Fibroblast of skin of abdomen (primary cell): ENCODE results near the gene PTPN11.
"Not testable (repeated sequence)": the region's sequence is repeated elsewhere in the genome, so short reads cannot be mapped to it uniquely, and the experiment has no call there.

Experiments
- DNase-seq: peaks from one replicate; pipeline ENCODE4 v3.0.0-alpha.2; 2013

PTPN11 gene

DNA sequence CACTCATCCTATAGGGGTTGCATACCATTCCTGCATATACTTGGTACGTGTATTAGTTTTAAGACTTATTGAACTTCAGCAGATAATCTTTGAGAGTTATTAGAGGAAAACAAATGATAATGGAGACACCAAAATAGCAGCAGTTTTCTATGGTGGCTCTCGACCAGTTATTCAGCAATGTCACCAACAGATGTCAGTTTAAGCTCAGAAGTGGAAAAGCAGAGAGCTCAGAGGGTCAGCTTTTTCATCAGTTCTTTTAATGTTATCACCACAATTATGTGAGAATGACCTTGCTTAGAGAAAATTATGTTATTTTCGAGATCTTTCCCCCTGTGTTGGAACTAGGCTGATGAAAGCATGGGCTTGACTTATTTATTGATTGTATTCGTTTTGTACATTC is 32.0 kb downstream of the PTPN11 start:
- no peak for DNase-seq

DNA sequence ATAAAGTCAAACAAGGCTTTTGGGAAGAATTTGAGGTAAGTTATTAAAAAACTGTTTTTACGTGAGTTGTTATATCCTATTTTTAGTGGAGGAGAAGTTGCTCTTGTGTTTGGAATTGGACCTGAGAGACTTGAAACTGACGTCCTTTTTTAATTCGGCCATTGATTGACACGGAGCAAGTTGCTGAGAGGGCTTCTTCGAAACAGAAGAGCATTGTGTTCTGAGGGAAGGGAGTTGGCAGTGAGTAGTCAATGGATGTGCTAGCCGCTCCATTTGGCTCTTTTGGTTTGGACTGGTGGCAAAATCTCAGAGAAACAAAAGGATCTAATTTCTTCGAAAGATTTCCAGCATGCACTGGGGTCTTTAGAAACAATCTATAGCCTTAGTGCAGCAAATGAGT is 37.3 kb downstream of the PTPN11 start:
- DNase-seq = no peak

DNA sequence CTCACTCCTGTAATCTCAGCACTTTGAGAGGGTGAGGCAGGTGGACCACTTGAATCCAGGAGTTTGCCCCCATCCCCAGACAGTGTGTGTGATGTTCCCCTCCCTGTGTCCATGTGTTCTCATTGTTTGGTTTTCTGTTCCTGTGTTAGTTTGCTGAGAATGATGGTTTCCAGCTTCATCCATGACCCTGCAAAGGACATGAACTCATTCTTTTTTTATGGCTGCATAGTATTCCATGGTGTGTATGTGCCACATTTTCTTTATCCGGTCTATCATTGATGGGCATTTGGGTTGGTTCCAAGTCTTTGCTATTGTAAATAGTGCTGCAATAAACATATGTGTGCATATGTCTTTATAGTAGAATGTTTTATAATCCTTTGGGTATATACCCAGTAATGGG is 38.4 kb downstream of the PTPN11 start:
- not testable (repeated sequence) for DNase-seq

DNA sequence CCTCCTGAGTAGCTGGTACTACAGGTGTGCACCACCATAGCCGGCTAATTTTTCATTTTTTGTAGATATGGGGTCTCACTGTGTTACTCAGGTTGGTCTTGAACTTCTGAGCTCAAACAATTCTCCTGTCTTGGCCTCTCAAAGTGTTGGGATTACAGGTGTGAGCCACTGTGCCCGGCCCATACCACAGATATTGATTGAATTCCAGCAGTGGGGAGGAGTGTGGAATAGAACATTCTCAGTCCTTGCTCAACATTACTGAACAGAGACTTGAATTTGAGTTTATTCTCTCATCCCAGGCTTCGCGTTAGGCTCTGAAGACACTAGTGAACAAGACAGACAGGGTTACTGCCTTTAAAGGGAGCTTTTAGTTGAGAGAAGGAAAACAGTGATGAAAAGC is 39.6 kb downstream of the PTPN11 start:
- no peak for DNase-seq

- DNase-seq = no peak
These were observed 40.0 kb downstream of the PTPN11 start for GRCh38 chr12:112458751-112459150.

DNA sequence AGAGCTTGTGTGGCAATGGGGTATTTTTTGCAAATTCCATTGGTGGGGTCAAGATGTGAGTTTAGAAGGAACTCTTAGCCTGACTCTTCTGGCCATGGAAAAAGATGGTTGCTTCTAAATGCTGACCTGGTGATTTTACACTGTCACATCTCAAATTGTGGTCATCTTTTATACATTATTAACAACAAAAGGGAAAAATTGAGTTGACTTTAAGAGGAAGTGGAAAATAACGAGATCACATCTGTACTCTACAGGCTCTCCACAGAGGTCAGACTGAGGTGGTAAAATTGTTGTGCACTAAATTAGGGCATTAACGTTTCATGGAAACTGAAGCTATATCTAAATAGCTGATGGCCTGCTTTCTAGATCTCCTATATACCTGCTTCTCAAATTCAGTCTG is 44.7 kb downstream of the PTPN11 start:
- DNase-seq = no peak

DNA sequence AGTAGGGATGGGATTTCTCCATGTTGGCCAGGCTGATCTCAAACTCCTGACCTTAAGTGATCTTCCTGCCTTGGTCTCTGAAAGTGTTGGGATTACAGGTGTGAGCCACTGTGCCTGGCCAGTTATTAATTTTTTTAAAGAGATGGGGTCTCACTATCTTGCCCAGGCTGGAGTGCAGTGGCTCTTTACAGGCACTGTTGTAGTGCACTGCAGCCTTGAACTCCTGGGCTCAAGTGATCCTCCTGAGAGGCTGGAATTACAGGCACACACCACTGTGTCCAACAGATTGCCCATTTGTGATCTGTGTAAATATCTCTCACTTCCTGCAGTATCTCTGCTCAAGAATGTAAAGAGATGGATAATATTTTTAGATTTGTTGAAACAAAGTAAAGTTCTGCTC is 45.9 kb downstream of the PTPN11 start:
- DNase-seq = no peak

DNA sequence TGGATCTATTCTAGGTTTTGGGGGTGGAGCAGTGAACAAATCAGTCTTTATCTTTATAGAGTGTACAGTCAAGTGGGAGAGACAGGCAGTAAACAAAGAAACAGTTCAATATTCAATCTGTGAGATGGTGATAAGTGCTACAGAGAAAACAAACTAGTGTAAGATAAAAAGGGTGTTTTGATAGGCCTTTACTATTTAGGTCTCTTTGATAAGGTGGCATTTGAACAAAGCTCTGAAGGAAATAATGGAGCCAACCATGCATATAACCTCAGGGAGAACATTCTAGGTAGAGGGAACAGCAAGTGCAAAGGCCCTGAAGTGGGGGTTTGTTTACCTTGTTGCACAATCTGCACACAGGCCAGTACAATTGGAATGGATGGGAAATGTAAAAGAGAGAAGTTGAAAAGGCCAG is 47.3 kb downstream of the PTPN11 start:
- DNase-seq = no peak

GRCh38 chr12:112466835-112467234 is 48.1 kb downstream of the PTPN11 start:
- DNase-seq = no peak

- no peak for DNase-seq
These were observed 49.3 kb downstream of the PTPN11 start for GRCh38 chr12:112468046-112468445.

GRCh38 chr12:112473056-112473455 is 54.3 kb downstream of the PTPN11 start:
- DNase-seq = no peak

GRCh38 chr12:112479413-112479812 is 60.7 kb downstream of the PTPN11 start:
- no peak for DNase-seq

DNA sequence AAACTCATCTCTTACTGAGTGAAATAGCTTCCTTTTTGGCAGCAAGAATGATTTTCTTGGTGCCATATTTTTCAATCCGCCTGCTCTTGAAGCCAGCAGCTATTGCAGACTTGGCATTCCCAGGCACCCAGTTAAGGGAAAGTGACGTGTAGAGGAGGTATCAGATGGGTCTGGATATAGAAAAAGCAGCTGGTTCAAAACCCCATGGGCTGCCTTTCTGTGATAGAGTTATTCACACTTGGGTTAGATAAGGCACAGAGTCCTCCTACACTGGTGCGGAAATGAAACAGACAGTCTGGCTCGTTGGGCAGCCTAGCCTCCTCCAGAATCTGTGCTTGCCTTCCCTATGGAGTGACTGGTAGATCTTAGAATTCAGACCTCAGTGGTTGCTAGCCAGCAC is 62.2 kb downstream of the PTPN11 start:
- no peak for DNase-seq

DNA sequence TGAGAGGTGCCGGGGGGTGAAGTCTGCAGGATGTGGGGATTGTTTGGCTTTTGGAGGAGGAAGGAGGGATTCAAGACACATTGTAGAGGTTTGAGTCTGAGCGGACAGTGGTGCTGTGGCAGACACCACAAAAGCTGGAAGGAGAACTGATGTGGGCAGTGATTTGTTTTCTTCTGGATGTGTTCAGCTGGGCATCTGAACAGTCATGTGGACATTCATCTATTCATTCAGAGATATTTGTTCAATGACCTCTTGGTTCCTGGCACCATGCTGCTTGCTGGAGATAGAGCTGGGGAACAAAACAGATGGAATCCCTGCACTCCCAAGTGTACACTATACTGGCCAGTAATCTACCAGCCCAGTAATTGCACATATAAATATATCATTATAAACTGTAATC is 64.0 kb downstream of the PTPN11 start:
- no peak for DNase-seq

DNA sequence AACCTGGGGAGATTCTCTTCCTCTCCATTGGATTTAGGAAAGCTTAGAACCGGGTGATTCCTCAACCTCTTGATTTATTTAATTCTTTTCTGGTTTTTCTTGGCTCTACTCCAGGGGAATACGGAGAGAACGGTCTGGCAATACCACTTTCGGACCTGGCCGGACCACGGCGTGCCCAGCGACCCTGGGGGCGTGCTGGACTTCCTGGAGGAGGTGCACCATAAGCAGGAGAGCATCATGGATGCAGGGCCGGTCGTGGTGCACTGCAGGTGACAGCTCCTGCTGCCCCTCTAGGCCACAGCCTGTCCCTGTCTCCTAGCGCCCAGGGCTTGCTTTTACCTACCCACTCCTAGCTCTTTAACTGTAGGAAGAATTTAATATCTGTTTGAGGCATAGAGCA is 67.6 kb downstream of the PTPN11 start:
- DNase-seq = no peak

DNA sequence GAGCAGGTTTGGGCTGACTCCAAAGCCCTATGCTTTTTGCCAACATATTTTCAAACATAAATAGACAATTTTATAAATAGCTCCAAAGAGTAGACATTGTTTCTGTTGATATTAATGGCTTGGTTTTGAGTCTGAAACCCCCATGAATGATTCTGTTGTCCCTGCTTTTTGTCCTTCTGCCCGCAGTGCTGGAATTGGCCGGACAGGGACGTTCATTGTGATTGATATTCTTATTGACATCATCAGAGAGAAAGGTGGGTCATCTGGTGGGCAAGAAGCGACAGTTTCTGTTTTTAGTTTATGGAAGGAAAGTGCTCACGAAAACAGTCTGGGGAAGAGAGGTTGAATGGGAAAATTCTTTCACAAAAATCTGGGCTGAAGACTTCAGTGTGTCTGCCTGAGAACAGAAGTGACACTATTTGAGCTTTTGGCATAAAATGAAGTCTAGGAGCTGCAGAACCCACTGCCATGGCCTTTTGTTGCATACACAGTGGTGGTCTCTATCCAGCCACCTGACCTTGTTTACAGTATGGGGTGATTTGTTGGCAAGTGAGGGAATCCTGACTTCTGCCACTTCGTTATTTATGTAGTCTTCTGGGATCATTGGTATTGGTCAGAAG is 69.6 kb downstream of the PTPN11 start:
- no peak for DNase-seq

- no peak for DNase-seq
These were observed 70.7 kb downstream of the PTPN11 start for GRCh38 chr12:112489456-112489855.

- DNase-seq = no peak
These were observed 77.7 kb downstream of the PTPN11 start for GRCh38 chr12:112496496-112496895.

DNA sequence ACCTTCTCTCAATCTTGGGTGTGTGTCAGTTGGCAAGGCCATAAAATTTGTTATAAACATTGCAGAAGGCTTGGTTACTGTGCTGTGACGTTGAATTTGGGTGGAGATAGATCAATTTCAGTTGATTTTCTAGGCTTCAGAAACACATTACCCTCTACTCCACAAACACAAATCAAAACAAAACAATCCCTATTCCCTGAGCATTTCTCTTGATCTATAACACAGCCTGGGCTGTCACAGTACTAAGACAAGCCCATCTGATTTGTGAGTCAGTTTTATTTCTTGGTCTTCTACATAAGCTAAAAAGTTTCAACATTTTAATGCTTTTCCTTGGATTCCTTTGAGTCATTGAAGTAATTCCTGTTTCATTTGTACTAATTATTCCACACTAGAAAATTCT is 79.8 kb downstream of the PTPN11 start:
- no peak for DNase-seq

DNA sequence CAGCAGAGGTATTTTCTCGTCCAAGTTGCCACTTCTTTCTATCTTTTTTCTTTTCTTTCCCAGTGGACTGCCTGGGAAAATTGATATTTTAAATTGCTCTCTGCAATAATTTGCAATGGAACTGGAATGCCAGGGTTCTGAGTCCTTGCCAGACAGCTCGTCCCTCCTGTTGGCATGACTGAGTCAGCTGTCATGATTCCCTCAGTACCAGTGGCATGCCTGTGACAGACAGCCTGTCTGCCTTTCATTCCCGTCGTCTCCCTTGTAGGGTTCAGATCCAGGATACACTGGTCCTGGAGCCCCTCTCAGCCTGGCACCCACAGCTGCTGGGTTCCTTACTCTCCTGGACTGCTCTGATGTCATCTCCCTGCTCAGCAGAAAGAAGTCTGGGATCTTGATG is 84.8 kb downstream of the PTPN11 start:
- no peak for DNase-seq

DNA sequence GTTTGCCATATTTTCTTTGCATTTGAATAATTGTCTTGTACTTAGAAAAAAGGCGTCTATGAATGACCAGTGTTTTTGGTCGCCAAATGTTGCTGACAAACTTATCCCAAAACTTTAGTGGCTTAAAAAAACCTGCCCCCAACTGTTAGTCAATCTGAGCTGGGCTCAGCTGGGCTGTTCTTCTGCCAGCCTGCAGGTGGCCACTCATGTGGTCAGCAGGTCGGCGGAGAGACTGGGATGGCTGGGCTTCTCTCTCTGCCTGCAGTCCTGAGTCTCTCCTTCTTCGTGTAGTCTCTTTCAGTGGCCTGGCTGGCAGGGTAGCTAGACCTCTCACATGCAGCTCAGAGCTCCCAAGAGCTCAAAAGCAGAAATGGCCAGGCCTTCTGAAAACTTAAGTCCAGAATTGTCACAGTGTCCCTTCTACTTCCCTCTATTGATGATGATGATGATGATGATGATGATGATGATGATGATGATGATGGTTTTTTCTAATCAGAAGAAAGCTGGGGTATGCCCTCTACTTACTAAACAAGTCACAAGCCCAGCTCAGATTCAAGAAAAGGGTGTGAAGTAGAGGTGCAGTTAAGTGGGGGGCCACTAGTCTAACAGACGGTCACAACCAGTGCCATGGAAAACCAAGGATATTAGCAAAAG is 87.9 kb downstream of the PTPN11 start:
- DNase-seq = no peak

DNA sequence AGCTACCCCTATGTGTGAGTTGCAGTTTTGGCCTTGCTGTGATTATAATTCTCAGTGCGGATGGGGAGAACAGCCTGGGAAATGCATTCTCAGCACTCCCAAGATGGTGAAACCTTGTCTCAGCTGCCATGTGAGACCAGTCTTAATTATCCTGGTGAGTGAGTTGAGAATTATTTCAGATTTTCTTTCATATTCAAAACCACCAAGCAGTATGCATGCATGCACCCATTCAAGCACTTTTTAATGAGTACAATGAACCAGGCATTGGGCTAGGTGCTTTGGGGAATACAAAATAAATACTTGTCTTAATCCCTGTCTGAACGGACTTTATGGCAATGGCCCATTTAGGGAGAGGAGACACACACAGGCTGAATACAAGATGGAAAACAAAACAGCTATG is 94.7 kb downstream of the PTPN11 start:
- DNase-seq = no peak

DNA sequence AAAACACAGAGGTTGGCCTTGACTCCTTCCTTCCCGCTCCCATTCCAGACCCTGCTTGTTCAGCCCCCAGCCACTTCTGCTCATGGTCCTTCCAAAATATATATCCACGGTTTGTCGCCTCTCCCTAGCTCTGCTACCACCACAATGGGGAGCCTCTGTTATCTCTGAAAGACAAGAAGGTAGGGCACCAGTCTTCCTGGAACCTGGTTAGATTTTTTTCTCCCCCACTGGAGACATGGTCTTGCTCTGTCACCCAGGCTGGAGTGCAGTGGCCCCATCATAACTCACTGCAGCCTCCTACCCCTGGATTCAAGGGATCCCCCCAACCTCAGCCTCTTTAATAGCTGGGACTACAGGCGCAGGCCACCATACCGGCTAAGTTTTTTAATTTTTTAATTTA is 95.7 kb downstream of the PTPN11 start:
- no peak for DNase-seq

DNA sequence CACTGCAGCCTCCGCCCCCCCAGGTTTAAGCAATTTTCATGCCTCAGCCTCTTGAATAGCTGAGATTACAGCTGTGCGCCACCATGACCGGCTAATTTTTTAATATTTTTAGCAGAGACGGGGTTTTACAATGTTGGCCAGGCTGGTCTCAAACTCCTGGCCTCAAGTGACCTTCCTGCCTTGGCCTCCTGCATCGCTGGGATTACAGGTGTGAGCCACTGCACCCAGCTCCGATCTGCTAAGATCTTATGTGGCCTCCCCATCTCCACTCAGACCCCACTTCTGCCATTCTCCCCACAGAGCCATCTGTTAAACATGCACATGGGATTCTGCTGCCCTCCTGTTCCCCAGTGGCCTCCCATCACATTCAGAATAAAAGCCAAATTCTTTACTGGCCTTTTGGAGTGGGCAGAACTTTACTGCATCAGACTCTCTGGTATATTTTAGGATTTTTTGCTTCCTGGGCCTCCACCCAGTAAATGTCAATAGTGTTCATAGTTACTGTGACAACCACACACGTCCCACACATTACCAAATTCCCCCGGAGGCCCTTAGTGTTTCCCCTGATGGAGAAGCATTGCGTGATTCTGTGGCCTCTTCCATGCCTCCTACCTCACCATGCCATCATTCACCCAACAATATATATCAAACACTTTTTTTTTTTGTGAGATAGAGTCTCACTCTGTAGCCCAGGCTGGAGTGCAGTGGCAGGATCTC is 96.3 kb downstream of the PTPN11 start:
- no peak for DNase-seq
